NT2/D1 (cell line): ENCODE data around the gene FAM187B.

Source experiments
- DNase-seq: peaks from one replicate; pipeline ENCODE4 v3.0.0-alpha.2; 2011; ENCODE audit warnings: low read depth, low spot score
- H3K27me3 ChIP-seq: 2 replicates; pipeline ENCODE4 v1.6.0; 2011; ENCODE audit warnings: mild to moderate bottlenecking; ENCODE audit not compliant: insufficient read length, insufficient read depth
- H3K36me3 ChIP-seq: 2 replicates; pipeline ENCODE4 v1.6.1; 2011; ENCODE audit warnings: mild to moderate bottlenecking, low read length, mixed read lengths; ENCODE audit not compliant: insufficient read depth, insufficient read length
- H3K4me1 ChIP-seq: 2 replicates; pipeline ENCODE4 v1.5.1; 2011; ENCODE audit not compliant: insufficient read depth, insufficient read length
- H3K4me3 ChIP-seq: 2 replicates; pipeline ENCODE4 v1.5.1; 2011; ENCODE audit warnings: low read depth; ENCODE audit not compliant: insufficient read length
- H3K9ac ChIP-seq: 2 replicates; pipeline ENCODE4 v1.6.0; 2011; ENCODE audit warnings: low read depth; ENCODE audit not compliant: insufficient read length
- H3K9me3 ChIP-seq: 2 replicates; pipeline ENCODE4 v1.5.1; 2011; ENCODE audit warnings: mild to moderate bottlenecking, low read length; ENCODE audit not compliant: insufficient read depth
- SUZ12 ChIP-seq: IDR thresholded peaks from 2 replicates; pipeline ENCODE4 v1.6.1; 2011; ENCODE audit not compliant: insufficient read length, insufficient read depth; ENCODE audit errors: extremely low read depth
- YY1 ChIP-seq: IDR thresholded peaks from 2 replicates; pipeline ENCODE4 v1.6.1; 2011; ENCODE audit not compliant: insufficient read length, insufficient read depth
- ZNF274 ChIP-seq: IDR thresholded peaks from 2 replicates; pipeline ENCODE4 v1.6.1; 2011; ENCODE audit warnings: mild to moderate bottlenecking, low read depth, low read length

FAM187B gene

GRCh38 chr19:35219008-35219407, 9.5 kb downstream of the FAM187B start:
- H3K9ac ChIP-seq = no peak overlapping the region
- no peaks in the 10 kb centered on the region for H3K4me1 ChIP-seq
- no peak overlapping the region for H3K4me3 ChIP-seq
- TF ChIP-seq SUZ12 = no peak
- no peak for TF ChIP-seq YY1
- no peak for TF ChIP-seq ZNF274
- H3K36me3 ChIP-seq = no peaks in the 10 kb centered on the region
- peaks cover 29% of the 10 kb centered on the region; the same call in 1 of the 2 replicates for H3K9me3 ChIP-seq
- no peak for DNase-seq
- H3K27me3 ChIP-seq = no peaks in the 10 kb centered on the region

- Histone ChIP-seq H3K4me3 (no peak overlapping the region), H3K36me3 (no peaks in the 10 kb centered on the region), H3K9me3 (peaks cover 21% of the 10 kb centered on the region; the same call in 1 of the 2 replicates), H3K9ac (no peak overlapping the region), H3K27me3 (no peaks in the 10 kb centered on the region), H3K4me1 (no peaks in the 10 kb centered on the region)
- TF ChIP-seq ZNF274 (no peak), YY1 (no peak), SUZ12 (no peak)
- no peak for DNase-seq
Observed at GRCh38 chr19:35217649-35217990, 10.9 kb downstream of the FAM187B start.

- peaks cover 16% of the 10 kb centered on the region; the same call in 1 of the 2 replicates for H3K9me3 ChIP-seq
- H3K9ac ChIP-seq = no peak overlapping the region
- H3K27me3 ChIP-seq = no peaks in the 10 kb centered on the region
- no peaks in the 10 kb centered on the region for H3K4me1 ChIP-seq
- no peaks in the 10 kb centered on the region for H3K36me3 ChIP-seq
- no peak for TF ChIP-seq ZNF274
- no peak for TF ChIP-seq SUZ12
- no peak for TF ChIP-seq YY1
- DNase-seq = no peak
- H3K4me3 ChIP-seq = no peak overlapping the region
Observed at GRCh38 chr19:35216833-35217648, 11.5 kb downstream of the FAM187B start.

- H3K4me1 ChIP-seq = no peaks in the 10 kb centered on the region
- H3K27me3 ChIP-seq = no peaks in the 10 kb centered on the region
- H3K9ac ChIP-seq = no peak overlapping the region
- peaks cover 16% of the 10 kb centered on the region; the same call in 1 of the 2 replicates for H3K9me3 ChIP-seq
- no peak for DNase-seq
- H3K36me3 ChIP-seq = no peaks in the 10 kb centered on the region
- TF ChIP-seq YY1 (no peak), SUZ12 (no peak), ZNF274 (no peak)
- no peak overlapping the region for H3K4me3 ChIP-seq
Observed at GRCh38 chr19:35216016-35216832, 12.3 kb downstream of the FAM187B start.

GRCh38 chr19:35214766-35215422, 13.6 kb downstream of the FAM187B start:
- H3K9me3 ChIP-seq = peaks cover 9% of the 10 kb centered on the region; the same call in 1 of the 2 replicates
- H3K27me3 ChIP-seq = no peaks in the 10 kb centered on the region
- TF ChIP-seq SUZ12 (no peak), YY1 (no peak), ZNF274 (no peak)
- no peak overlapping the region for H3K4me3 ChIP-seq
- no peak overlapping the region for H3K9ac ChIP-seq
- no peaks in the 10 kb centered on the region for H3K4me1 ChIP-seq
- no peaks in the 10 kb centered on the region for H3K36me3 ChIP-seq
- no peak for DNase-seq

GRCh38 chr19:35213663-35214632, 14.6 kb downstream of the FAM187B start:
- no peaks in the 10 kb centered on the region for H3K4me1 ChIP-seq
- H3K36me3 ChIP-seq = no peaks in the 10 kb centered on the region
- H3K4me3 ChIP-seq = no peak overlapping the region
- TF ChIP-seq ZNF274 (no peak), SUZ12 (no peak), YY1 (no peak)
- H3K9me3 ChIP-seq = peaks cover under 1% of the 10 kb centered on the region; the same call in 1 of the 2 replicates
- no peaks in the 10 kb centered on the region for H3K27me3 ChIP-seq
- DNase-seq = no peak
- no peak overlapping the region for H3K9ac ChIP-seq
